KMS-11 (cell line): Measurements from ENCODE around the gene TMC8.

ENCODE experiments used
- H2AFZ ChIP-seq: fragments of 200-600 bp; sonication (generic); 2 replicates; pipeline ENCODE4 v1.6.1; 2016; ENCODE audit warnings: antibody characterized with exemption, mixed run types, low read depth
- H3K27ac ChIP-seq: fragments of 200-600 bp; sonication (generic); 2 replicates; pipeline ENCODE4 v1.6.1; 2016; ENCODE audit warnings: mild to moderate bottlenecking, mixed run types
- H3K27me3 ChIP-seq: fragments of 200-600 bp; sonication (generic); 2 replicates; pipeline ENCODE4 v1.6.1; 2017; ENCODE audit warnings: mild to moderate bottlenecking, low read depth, mixed run types, moderate library complexity; ENCODE audit not compliant: insufficient read depth
- H3K36me3 ChIP-seq: fragments of 200-600 bp; sonication (generic); 2 replicates; pipeline ENCODE4 v1.6.1; 2017; ENCODE audit warnings: mild to moderate bottlenecking, mixed run types; ENCODE audit not compliant: insufficient read depth
- H3K4me1 ChIP-seq: fragments of 200-600 bp; sonication (generic); 2 replicates; pipeline ENCODE4 v1.6.1; 2016; ENCODE audit warnings: mild to moderate bottlenecking, low read depth, mixed run types; ENCODE audit not compliant: poor library complexity, severe bottlenecking
- H3K4me2 ChIP-seq: fragments of 200-600 bp; sonication (generic); 2 replicates; pipeline ENCODE4 v1.7.0; 2016; ENCODE audit warnings: mild to moderate bottlenecking, mixed run types
- H3K4me3 ChIP-seq: fragments of 200-600 bp; sonication (generic); IDR thresholded peaks from 2 replicates; pipeline ENCODE4 v1.6.1; 2017; ENCODE audit warnings: low read depth, low read length, mixed read lengths; ENCODE audit not compliant: insufficient read depth
- H3K79me2 ChIP-seq: fragments of 200-600 bp; sonication (generic); 2 replicates; pipeline ENCODE4 v1.6.1; 2016; ENCODE audit warnings: low read depth, mixed run types; ENCODE audit not compliant: insufficient read depth
- H3K9ac ChIP-seq: fragments of 200-600 bp; sonication (generic); 2 replicates; pipeline ENCODE4 v1.6.1; 2016; ENCODE audit warnings: mild to moderate bottlenecking, mixed run types
- H4K20me1 ChIP-seq: fragments of 200-600 bp; sonication (generic); 2 replicates; pipeline ENCODE4 v1.6.1; 2016; ENCODE audit warnings: mild to moderate bottlenecking, mixed run types; ENCODE audit not compliant: insufficient read depth
- TF ChIP-seq, protein P1 (sequence below): fragments of 200-600 bp; sonication (generic); conservative IDR thresholded peaks from 2 replicates; pipeline ENCODE4 v1.6.1; 2017; ENCODE audit warnings: low read depth, mild to moderate bottlenecking, antibody characterized with exemption, low read length, moderate library complexity, mixed read lengths

The TMC8 gene

DNA sequence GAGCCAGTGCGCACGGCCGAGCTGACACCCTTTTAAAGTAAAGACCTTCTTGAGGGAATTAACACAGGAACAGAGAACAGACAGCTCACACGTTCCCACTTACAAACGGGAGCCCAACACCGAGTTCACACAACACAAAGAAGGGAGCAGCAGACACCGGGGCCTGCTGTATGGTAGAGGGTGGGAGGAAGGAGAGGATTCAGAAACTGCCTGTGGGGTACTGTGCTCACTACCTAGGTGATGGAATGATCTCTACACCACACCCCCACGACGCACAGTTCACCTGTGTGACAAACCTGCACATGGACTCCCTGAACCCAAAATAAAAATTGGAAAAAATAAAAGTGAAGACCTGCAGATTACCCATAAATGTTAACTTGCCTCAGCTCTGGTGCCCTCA is 34.5 kb upstream of the TMC8 start:
- Histone ChIP-seq H3K4me1 (no peaks in the 10 kb centered on the region), H4K20me1 (no peaks in the 10 kb centered on the region), H3K27ac (no peak overlapping the region), H3K9ac (no peak overlapping the region), H2AFZ (no peak overlapping the region), H3K27me3 (no peaks in the 10 kb centered on the region), H3K4me3 (no peak overlapping the region), H3K4me2 (no peak overlapping the region), H3K36me3 (peaks cover 9% of the 10 kb centered on the region; the same call in 1 of the 2 replicates), H3K79me2 (no peaks in the 10 kb centered on the region)
- TF ChIP-seq, protein P1, sequence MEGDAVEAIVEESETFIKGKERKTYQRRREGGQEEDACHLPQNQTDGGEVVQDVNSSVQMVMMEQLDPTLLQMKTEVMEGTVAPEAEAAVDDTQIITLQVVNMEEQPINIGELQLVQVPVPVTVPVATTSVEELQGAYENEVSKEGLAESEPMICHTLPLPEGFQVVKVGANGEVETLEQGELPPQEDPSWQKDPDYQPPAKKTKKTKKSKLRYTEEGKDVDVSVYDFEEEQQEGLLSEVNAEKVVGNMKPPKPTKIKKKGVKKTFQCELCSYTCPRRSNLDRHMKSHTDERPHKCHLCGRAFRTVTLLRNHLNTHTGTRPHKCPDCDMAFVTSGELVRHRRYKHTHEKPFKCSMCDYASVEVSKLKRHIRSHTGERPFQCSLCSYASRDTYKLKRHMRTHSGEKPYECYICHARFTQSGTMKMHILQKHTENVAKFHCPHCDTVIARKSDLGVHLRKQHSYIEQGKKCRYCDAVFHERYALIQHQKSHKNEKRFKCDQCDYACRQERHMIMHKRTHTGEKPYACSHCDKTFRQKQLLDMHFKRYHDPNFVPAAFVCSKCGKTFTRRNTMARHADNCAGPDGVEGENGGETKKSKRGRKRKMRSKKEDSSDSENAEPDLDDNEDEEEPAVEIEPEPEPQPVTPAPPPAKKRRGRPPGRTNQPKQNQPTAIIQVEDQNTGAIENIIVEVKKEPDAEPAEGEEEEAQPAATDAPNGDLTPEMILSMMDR = no peak

DNA sequence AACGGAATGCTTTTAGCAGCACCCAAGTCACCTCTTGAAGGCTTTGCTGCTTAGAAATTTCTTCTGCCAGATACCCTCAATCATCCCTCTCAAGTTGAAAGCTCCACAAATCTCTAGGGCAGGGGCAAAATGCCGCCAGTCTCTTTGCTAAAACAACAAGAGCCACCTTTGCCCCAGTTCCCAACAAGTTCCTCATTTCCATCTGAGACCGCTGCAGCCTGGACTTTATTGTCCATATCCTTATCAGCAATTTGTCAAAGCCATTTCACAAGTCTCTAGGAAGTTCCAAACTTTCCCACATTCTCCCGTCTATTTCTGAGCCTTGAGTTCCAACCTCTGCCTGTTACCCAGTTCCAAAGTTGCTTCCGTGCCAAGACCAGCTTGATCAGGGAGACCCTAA is 29.5 kb upstream of the TMC8 start:
- Histone ChIP-seq H3K79me2 (no peaks in the 10 kb centered on the region), H3K27me3 (no peaks in the 10 kb centered on the region), H4K20me1 (no peaks in the 10 kb centered on the region), H3K27ac (no peak overlapping the region), H3K4me2 (no peak overlapping the region), H3K4me3 (no peak overlapping the region), H3K9ac (no peak overlapping the region), H3K4me1 (no peaks in the 10 kb centered on the region), H3K36me3 (peaks cover 9% of the 10 kb centered on the region; the same call in 1 of the 2 replicates), H2AFZ (no peak overlapping the region)
- TF ChIP-seq, protein P1 = no peak

DNA sequence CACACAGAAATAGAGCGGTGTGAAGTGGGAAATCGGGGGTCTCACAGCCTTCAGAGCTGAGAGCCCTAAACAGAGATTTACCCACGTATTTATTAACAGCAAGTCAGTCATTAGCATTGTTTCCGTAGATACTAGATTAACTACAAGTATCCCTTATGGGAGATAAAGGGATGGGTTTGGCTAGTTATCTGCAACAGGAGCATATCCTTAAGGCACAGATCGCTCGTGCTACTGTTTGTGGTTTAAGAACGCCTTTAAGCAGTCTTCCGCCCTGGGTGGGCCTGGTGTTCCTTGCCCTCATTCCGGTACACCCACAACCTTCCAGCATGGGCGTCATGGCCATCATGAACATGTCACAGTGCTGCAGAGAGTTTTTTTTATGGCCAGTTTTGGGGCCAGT is 29.0 kb upstream of the TMC8 start:
- Histone ChIP-seq H3K4me1 (no peaks in the 10 kb centered on the region), H4K20me1 (no peaks in the 10 kb centered on the region), H3K27ac (no peak overlapping the region), H3K4me3 (no peak overlapping the region), H3K27me3 (no peaks in the 10 kb centered on the region), H3K9ac (no peak overlapping the region), H3K36me3 (peaks cover 9% of the 10 kb centered on the region; the same call in 1 of the 2 replicates), H3K4me2 (no peak overlapping the region), H3K79me2 (no peaks in the 10 kb centered on the region), H2AFZ (no peak overlapping the region)
- TF ChIP-seq, protein P1 = no peak

DNA sequence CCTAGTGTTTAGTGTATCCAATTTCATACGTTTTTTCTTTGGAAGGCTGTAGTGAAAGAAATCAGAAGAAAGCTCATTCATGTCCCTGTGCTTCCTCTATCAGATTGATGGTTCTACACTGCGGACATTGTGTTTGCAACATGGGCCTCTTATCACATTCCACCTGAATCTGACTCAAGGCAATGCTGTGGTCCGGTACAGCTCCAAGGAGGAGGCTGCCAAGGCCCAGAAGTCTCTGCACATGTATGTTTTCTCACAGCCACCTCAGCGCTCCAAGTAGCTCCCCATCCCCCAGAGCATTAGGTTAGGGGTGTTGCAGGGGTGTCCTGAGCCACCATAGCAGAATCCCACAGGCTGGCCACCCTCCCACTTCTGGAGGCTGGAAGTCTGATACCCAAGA is 27.3 kb upstream of the TMC8 start:
- H4K20me1 ChIP-seq = no peaks in the 10 kb centered on the region
- no peak overlapping the region for H3K4me2 ChIP-seq
- no peak overlapping the region for H3K9ac ChIP-seq
- H3K79me2 ChIP-seq = no peaks in the 10 kb centered on the region
- no peaks in the 10 kb centered on the region for H3K27me3 ChIP-seq
- H3K36me3 ChIP-seq = peaks cover 6% of the 10 kb centered on the region; the same call in 1 of the 2 replicates
- no peak overlapping the region for H2AFZ ChIP-seq
- H3K4me3 ChIP-seq = no peak overlapping the region
- TF ChIP-seq, protein P1 = no peak
- no peaks in the 10 kb centered on the region for H3K4me1 ChIP-seq
- H3K27ac ChIP-seq = no peak overlapping the region

DNA sequence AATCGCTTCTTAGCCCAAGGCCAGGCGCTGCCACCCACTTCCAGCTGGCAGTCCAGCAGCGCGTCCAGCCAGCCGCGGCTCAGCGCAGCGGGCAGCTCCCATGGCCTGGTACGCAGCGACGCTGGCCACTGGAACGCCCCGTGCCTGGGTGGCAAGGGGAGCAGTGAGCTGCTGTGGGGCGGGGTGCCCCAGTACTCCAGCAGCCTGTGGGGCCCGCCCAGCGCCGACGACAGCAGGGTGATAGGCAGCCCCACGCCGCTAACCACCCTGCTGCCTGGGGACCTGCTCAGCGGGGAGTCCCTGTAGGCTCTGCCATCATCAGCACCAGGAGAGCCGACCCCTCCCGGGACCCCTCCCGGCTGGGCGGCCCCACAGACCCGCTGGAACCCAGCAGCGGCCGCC is 26.0 kb upstream of the TMC8 start:
- TF ChIP-seq, protein P1 = no peak
- no peak overlapping the region for H3K9ac ChIP-seq
- no peaks in the 10 kb centered on the region for H3K36me3 ChIP-seq
- H3K4me2 ChIP-seq = no peak overlapping the region
- no peaks in the 10 kb centered on the region for H3K4me1 ChIP-seq
- no peaks in the 10 kb centered on the region for H3K27me3 ChIP-seq
- no peak overlapping the region for H3K4me3 ChIP-seq
- no peaks in the 10 kb centered on the region for H3K79me2 ChIP-seq
- no peaks in the 10 kb centered on the region for H4K20me1 ChIP-seq
- no peak overlapping the region for H2AFZ ChIP-seq
- H3K27ac ChIP-seq = no peak overlapping the region
